HepG2 (cell line): Measurements from ENCODE around the gene ZER1. TPM values are rescaled to one million over a fixed set of nuclear protein-coding genes. Genes with fewer than 3 reads are reported as not detected.

Experiments
- FOXK2 ChIP-seq: fragments of 450-650 bp; IDR thresholded peaks from 2 replicates; pipeline ENCODE4 v1.6.1; 2016
- MAFF ChIP-seq: IDR thresholded peaks from 2 replicates; pipeline ENCODE4 v1.6.1; 2011; ENCODE audit warnings: low read depth, low read length, improper control_type of control experiment
- NR2F6 ChIP-seq, 2 experiments: IDR thresholded peaks; 2 replicates each; pipeline ENCODE4 v1.6.1; 2016; ENCODE audit warnings: antibody characterized with exemption in 1 of 2, mild to moderate bottlenecking in 1 of 2
- PHF21A ChIP-seq: sonication (generic); formaldehyde crosslinking; IDR thresholded peaks from 2 replicates; pipeline ENCODE4 v1.5.0; 2020; ENCODE audit warnings: mild to moderate bottlenecking, missing genetic modification reagents
- SMC3 ChIP-seq: IDR thresholded peaks from 2 replicates; pipeline ENCODE4 v1.6.1; 2011; ENCODE audit warnings: low read length, improper control_type of control experiment
- SRSF1 ChIP-seq: fragments of 200-400 bp; formaldehyde crosslinking; optimal IDR thresholded peaks from 2 replicates; pipeline ENCODE3; 2017; ENCODE audit warnings: mild to moderate bottlenecking, low read depth, low read length, moderate library complexity
- WIZ ChIP-seq: sonication (generic); formaldehyde crosslinking; IDR thresholded peaks from 2 replicates; pipeline ENCODE4 v1.5.1; 2020; ENCODE audit warnings: mild to moderate bottlenecking, missing genetic modification reagents
- ZNF33A ChIP-seq: sonication (generic); formaldehyde crosslinking; IDR thresholded peaks from 2 replicates; pipeline ENCODE4 v1.5.1; 2020; ENCODE audit warnings: missing genetic modification reagents, mild to moderate bottlenecking, moderate library complexity, borderline replicate concordance
- ZNF598 ChIP-seq: sonication (generic); formaldehyde crosslinking; IDR thresholded peaks from 2 replicates; pipeline ENCODE4 v1.5.1; 2020; ENCODE audit warnings: mild to moderate bottlenecking, missing genetic modification reagents, borderline replicate concordance
- ZNF605 ChIP-seq: sonication (generic); formaldehyde crosslinking; IDR thresholded peaks from 2 replicates; pipeline ENCODE4 v1.8.0; 2022; ENCODE audit warnings: mild to moderate bottlenecking, missing genetic modification reagents
- ZNF775 ChIP-seq: sonication (generic); formaldehyde crosslinking; IDR thresholded peaks from 2 replicates; pipeline ENCODE4 v1.4.0; 2020; ENCODE audit warnings: missing genetic modification reagents, mild to moderate bottlenecking, moderate library complexity, borderline replicate concordance
- polyA plus RNA-seq, 8 experiments: library from polyadenylated mRNA; depleted of rRNA in 3 of 8; stranded (reverse) in 7 of 8; unstranded in 1 of 8; fragments of >200 nt; fragmentation: Illumina TruSeq in 4 of 8; extraction: Trizol in 4 of 8; gene quantifications; 2 replicates each; pipeline versions ENCODE4 v1.2.1 to v1.2.3, GENCODE V29; 2011 to 2016; ENCODE audit warnings: low read depth in 4 of 8, missing spikeins in 1 of 8, mixed read lengths in 1 of 8; ENCODE audit not compliant: insufficient read depth in 1 of 8
- total RNA-seq, 5 experiments: library from RNA; depleted of rRNA; stranded (reverse); fragments of >200 nt; fragmentation: Illumina TruSeq; extraction: Trizol; gene quantifications; 2 replicates each; pipeline ENCODE4 v1.2.3, GENCODE V29; 2016; ENCODE audit warnings: low read depth in 1 of 5
- TF ChIP-seq, protein P1 (sequence below): sonication (generic); formaldehyde crosslinking; IDR thresholded peaks from 2 replicates; pipeline ENCODE4 v1.8.0; 2022; ENCODE audit warnings: missing genetic modification reagents, mild to moderate bottlenecking, borderline replicate concordance
- TF ChIP-seq, protein P2 (sequence below): sonication (generic); formaldehyde crosslinking; IDR thresholded peaks from 2 replicates; pipeline ENCODE4 v1.8.1; 2023; ENCODE audit warnings: mild to moderate bottlenecking, moderate library complexity, missing genetic modification reagents
- TF ChIP-seq, protein P3 (sequence below): sonication (generic); formaldehyde crosslinking; IDR thresholded peaks from 2 replicates; pipeline ENCODE4 v1.4.0; 2020; ENCODE audit warnings: missing genetic modification reagents
- TF ChIP-seq, protein P4 (sequence below): sonication (generic); formaldehyde crosslinking; IDR thresholded peaks from 2 replicates; pipeline ENCODE4 v1.8.0; 2022; ENCODE audit warnings: missing genetic modification reagents, mild to moderate bottlenecking, inconsistent platforms, borderline replicate concordance
- TF ChIP-seq, protein P5 (sequence below): sonication (generic); formaldehyde crosslinking; IDR thresholded peaks from 2 replicates; pipeline ENCODE4 v1.4.0; 2020; ENCODE audit warnings: mild to moderate bottlenecking, missing genetic modification reagents
- TF ChIP-seq, protein P6 (sequence below): sonication (generic); formaldehyde crosslinking; IDR thresholded peaks from 2 replicates; pipeline ENCODE4 v1.4.0; 2020; ENCODE audit warnings: missing genetic modification reagents
- TF ChIP-seq, protein P7 (sequence below): sonication (generic); formaldehyde crosslinking; IDR thresholded peaks from 2 replicates; pipeline ENCODE4 v1.5.0; 2020; ENCODE audit warnings: missing genetic modification reagents, mild to moderate bottlenecking, borderline replicate concordance

Gene ZER1
- total and polyA plus RNA-seq, 2 of the 13 experiments (the other 11 are each of a cell fraction or from before 2014, with no cell fraction given) = 7.7 to 40.0 TPM

DNA sequence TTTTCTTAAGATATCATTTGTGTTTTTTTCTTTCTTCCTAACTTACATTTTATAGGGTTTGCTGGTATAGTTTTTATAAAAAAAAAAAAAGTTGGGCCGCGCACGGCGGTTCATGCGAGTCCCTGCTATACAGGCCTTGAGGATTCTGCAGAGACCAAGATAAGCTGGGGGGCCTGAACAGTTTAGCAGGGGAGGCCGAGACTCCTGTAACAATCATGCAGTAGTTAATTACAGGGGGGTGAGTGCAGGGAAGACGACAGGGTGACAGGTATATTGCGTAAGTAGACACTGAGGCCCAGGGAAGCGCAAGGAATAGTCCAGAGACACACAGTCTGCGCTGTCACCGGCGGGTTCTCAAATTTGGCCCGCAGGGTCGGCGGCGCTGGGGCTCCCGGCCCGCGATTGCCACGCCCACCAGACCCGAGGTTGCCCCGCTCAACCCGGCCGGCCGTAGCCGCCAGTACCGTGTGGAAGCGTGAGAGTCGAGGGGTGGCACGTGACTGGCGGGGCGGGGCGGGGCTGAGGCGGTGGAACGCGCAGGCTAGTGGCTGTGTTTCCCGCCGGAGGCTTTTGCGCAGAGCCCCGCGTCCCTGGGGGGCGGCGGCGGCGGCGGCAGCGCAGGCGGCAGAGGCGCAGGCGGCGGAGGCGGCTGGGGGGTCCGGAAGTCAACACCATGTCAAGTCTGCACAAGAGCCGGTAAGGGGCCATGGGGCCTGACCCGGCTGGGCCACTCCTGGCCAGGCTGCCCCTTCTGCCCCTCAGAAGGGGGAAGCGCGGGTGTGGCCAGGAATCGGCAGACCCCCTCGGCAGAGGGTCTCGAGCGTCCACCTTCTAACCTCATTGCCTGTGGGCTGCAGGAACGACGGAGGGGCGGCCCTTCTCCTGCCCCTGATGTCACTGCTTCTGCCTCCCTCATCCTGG lies 15.2 kb upstream of the ZER1 start, which contains the start of gene TBC1D13 (continued):
- TF ChIP-seq MAFF = no peak
- TF ChIP-seq, protein P1, sequence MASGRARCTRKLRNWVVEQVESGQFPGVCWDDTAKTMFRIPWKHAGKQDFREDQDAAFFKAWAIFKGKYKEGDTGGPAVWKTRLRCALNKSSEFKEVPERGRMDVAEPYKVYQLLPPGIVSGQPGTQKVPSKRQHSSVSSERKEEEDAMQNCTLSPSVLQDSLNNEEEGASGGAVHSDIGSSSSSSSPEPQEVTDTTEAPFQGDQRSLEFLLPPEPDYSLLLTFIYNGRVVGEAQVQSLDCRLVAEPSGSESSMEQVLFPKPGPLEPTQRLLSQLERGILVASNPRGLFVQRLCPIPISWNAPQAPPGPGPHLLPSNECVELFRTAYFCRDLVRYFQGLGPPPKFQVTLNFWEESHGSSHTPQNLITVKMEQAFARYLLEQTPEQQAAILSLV = peak; percentile 89; the same call in 1 of the 2 replicates
- TF ChIP-seq ZNF605 (CRISPR knock-in tag) = peak; percentile 94
- no peak for TF ChIP-seq ZNF33A
- TF ChIP-seq, protein P2, sequence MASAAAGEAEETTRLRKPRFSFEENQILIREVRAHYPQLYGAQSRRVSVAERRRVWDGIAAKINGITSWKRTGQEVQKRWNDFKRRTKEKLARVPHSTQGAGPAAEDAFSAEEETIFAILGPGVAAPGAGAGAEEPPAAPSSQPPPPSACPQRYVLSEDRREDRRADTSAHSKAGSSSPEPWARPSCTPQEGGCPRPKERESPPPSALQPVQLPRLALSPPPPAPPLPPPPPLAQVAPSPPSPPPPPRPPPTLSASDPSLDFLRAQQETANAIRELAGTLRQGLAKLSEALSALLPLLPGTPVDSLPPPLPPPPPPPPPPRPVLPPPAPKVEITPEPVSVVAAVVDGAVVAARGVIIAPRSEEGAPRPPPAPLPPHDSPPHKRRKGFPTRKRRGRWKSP (CRISPR knock-in tag) = peak; percentile 95
- TF ChIP-seq SMC3 = no peak; the same call in 1 of the 2 replicates
- TF ChIP-seq SRSF1 = peak; percentile 33
- TF ChIP-seq, protein P3, sequence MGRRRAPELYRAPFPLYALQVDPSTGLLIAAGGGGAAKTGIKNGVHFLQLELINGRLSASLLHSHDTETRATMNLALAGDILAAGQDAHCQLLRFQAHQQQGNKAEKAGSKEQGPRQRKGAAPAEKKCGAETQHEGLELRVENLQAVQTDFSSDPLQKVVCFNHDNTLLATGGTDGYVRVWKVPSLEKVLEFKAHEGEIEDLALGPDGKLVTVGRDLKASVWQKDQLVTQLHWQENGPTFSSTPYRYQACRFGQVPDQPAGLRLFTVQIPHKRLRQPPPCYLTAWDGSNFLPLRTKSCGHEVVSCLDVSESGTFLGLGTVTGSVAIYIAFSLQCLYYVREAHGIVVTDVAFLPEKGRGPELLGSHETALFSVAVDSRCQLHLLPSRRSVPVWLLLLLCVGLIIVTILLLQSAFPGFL (CRISPR knock-in tag) = peak; percentile 48; the same call in 1 of the 2 replicates
- TF ChIP-seq, protein P4, sequence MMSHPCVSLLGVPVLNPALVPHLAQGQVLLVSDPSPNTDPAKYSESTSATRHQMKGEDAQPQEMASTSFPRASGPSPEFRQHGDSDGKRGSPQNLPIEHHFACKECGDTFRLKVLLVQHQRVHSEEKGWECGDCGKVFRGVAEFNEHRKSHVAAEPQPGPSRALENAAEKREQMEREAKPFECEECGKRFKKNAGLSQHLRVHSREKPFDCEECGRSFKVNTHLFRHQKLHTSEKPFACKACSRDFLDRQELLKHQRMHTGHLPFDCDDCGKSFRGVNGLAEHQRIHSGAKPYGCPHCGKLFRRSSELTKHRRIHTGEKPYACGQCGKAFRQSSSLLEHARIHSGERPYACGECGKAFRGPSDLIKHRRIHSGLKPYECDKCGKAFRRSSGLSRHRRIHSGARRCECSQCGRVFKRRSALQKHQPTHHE (CRISPR knock-in tag) = 0 out of 2 replicates have a peak, but pooled peaks have one; percentile 44
- TF ChIP-seq ZNF598 (CRISPR knock-in tag) = peak; percentile 92; the same call in 1 of the 2 replicates
- TF ChIP-seq NR2F6 (IDR thresholded peaks at IDR 0.05) = no peak
- peak; percentile 53; the same call in 1 of the 2 replicates for TF ChIP-seq NR2F6 (CRISPR knock-in tag; IDR thresholded peaks at IDR 0.05)
- TF ChIP-seq, protein P5, sequence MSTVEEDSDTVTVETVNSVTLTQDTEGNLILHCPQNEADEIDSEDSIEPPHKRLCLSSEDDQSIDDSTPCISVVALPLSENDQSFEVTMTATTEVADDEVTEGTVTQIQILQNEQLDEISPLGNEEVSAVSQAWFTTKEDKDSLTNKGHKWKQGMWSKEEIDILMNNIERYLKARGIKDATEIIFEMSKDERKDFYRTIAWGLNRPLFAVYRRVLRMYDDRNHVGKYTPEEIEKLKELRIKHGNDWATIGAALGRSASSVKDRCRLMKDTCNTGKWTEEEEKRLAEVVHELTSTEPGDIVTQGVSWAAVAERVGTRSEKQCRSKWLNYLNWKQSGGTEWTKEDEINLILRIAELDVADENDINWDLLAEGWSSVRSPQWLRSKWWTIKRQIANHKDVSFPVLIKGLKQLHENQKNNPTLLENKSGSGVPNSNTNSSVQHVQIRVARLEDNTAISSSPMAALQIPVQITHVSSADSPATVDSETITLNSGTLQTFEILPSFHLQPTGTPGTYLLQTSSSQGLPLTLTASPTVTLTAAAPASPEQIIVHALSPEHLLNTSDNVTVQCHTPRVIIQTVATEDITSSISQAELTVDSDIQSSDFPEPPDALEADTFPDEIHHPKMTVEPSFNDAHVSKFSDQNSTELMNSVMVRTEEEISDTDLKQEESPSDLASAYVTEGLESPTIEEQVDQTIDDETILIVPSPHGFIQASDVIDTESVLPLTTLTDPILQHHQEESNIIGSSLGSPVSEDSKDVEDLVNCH (CRISPR knock-in tag) = no peak
- TF ChIP-seq PHF21A (CRISPR knock-in tag) = peak; percentile 86
- TF ChIP-seq ZNF775 (CRISPR knock-in tag) = no peak
- no peak; the same call in 1 of the 2 replicates for TF ChIP-seq WIZ (CRISPR knock-in tag)
- no peak for TF ChIP-seq FOXK2
- TF ChIP-seq, protein P6, sequence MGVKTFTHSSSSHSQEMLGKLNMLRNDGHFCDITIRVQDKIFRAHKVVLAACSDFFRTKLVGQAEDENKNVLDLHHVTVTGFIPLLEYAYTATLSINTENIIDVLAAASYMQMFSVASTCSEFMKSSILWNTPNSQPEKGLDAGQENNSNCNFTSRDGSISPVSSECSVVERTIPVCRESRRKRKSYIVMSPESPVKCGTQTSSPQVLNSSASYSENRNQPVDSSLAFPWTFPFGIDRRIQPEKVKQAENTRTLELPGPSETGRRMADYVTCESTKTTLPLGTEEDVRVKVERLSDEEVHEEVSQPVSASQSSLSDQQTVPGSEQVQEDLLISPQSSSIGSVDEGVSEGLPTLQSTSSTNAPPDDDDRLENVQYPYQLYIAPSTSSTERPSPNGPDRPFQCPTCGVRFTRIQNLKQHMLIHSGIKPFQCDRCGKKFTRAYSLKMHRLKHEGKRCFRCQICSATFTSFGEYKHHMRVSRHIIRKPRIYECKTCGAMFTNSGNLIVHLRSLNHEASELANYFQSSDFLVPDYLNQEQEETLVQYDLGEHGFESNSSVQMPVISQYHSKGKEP = peak; percentile 63; the same call in 1 of the 2 replicates
- TF ChIP-seq, protein P7, sequence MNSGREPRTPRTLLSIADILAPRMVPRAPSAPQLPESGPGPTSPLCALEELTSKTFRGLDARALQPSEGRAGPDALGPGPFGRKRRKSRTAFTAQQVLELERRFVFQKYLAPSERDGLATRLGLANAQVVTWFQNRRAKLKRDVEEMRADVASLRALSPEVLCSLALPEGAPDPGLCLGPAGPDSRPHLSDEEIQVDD (CRISPR knock-in tag) = peak; percentile 96
